Measurements from ENCODE around the gene KCNMB2.
"Not testable (repeated sequence)": the region's sequence is repeated elsewhere in the genome, so short reads cannot be mapped to it uniquely, and the experiment has no call there.

KCNMB2 gene

GRCh38 chr3:178520451-178520850 is 15.8 kb upstream of the KCNMB2 start:
- peak; percentile 50 for DNase-seq

DNA sequence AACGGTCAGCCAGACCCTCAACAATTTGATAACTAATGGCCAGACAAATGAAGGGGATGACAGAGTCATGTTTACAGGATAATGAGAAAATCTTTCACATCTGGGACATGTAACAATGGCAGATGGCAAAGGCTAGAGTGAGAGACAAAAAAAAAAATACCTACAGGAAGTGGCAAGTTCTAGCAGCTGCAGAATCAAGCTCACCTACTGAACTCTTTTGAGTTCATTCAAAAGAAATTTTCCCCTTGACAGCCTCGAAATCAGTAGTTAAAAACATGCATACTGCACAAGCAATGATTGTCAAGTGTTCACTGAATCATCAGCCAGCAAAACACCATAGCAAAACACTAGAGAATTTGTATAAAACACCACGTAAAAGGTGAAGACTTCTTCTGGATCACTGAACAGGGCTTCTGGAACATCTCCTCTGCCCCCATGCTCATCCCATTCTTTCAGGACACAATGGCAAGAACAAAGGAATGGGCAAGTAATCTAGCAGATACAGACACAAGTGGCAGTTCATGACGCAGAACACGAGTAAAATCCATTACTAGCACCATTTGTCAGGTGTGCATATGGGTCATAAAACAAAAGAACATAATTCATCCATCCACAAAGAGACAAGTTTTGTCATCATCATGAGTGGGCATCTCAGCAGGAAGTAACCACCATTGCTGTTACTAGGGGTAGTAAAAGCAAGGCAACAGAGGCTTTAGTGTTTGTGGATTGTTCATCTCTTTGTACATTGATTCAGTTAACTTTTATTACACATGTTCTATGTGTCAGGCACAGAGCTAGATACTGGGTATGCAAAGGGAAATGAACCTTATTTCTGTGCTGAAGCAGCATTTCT is 13.8 kb upstream of the KCNMB2 start:
- DNase-seq: no peak

- peak; percentile 67 for DNase-seq
These were observed 11.0 kb upstream of the KCNMB2 start for GRCh38 chr3:178525251-178525650.

GRCh38 chr3:178526291-178526690 is 9.9 kb upstream of the KCNMB2 start:
- no peak for DNase-seq

DNA sequence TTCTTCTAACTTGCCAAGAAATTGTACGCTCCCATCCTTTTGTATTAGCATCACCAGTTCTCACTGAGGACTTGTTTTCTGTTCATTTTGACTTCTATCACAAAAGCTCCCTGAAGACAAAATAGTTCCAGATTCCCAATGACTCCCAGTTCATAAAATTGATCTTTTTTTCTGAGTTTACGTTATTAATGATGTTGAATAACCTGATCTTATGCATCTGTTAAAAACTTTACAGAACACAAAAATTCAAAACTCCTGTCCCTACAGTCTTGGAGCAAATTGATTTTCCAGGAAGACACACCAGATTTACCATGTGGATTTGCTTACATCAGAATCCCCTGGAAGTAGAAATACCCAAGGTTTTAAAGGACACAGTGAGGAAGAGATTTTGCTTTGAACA is 8.3 kb upstream of the KCNMB2 start:
- no peak for DNase-seq

GRCh38 chr3:178529606-178530225 is 6.5 kb upstream of the KCNMB2 start:
- DNase-seq: no peak

- DNase-seq: peak; percentile 44
These were observed 3.8 kb upstream of the KCNMB2 start for GRCh38 chr3:178532476-178532875.

- no peak for DNase-seq
These were observed 978 bp downstream of the KCNMB2 start for GRCh38 chr3:178537122-178537705.

DNA sequence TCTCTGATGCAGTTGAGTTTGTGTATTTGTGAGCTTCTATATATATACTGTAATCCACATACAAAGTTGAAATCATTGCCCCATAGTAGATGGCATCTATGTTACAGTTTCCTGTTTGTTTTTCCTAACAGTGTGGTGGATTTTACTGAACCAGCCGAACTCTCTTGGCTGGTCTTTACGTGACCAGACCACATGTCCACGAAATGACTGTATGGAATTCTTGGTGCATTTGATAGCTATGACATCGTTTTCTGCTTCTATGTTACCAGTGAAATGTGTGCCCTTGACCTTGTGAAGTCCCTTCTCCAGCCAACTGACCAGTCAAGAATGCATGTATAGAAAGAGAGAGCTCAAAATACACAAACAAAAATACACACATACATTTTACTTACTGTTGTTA is 1.8 kb downstream of the KCNMB2 start:
- no peak for DNase-seq

DNA sequence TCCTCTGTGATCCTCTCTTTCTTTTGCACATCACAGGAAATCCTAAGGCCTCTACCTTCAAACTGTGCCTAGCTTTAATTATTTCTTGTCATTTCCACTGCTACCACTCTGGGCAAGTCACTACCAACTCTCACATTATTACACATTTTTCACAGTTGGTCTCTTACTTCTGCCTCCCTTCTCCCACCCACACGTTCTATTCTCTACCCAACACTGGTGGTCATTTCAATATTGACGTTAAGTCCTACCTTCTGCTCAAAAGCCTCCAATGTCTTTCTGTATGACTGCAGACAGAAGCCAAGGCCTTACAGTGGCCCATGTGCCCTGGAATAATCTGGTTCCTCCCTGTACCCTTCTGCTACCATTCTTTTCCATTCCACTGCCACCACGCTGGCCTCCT is 3.9 kb downstream of the KCNMB2 start:
- DNase-seq: no peak

GRCh38 chr3:178545337-178545736 is 9.1 kb downstream of the KCNMB2 start:
- no peak for DNase-seq

- no peak for DNase-seq
These were observed 9.8 kb downstream of the KCNMB2 start for GRCh38 chr3:178546079-178546478.

DNA sequence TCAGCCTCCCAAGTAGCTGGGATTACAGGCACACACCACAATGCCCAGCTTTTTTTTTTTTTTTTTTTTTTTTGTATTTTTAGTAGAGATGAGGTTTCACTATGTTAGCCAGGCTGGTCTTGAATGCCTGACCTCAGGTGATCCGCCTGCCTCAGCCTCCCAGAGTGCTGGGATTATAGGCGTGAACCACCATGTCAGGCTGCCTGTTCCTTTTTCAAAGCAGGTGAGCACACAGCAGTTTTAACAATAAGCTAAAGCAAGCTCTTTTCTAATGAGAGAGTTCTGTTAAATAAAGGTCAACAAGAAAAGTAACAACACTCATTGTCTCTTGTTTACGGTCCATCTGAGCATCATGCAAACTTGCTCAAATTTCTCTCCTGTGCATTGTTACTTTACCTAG is 13.2 kb downstream of the KCNMB2 start:
- DNase-seq: not testable (repeated sequence)

- peak; percentile 70 for DNase-seq
These were observed 15.7 kb downstream of the KCNMB2 start for GRCh38 chr3:178551916-178552321.

DNA sequence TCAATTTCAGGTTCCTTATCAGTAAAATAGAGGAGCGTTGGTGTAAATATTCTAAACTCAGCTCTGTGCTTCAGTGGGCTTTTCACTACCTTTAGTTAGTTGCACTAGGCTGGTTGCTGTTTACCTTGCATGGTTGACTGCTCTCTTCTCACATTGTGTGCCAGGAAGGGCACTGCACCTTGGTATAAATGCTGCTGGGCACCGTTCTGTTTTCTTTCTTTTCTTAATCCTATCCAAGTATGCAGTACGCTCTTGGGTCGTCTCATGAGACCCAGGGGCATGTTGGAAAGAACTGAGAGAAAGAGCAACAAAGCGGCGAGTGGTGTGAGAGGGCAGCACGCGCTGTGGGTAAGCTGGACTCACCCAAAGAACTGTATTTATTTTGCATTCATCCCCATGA is 22.4 kb downstream of the KCNMB2 start:
- DNase-seq: no peak

DNA sequence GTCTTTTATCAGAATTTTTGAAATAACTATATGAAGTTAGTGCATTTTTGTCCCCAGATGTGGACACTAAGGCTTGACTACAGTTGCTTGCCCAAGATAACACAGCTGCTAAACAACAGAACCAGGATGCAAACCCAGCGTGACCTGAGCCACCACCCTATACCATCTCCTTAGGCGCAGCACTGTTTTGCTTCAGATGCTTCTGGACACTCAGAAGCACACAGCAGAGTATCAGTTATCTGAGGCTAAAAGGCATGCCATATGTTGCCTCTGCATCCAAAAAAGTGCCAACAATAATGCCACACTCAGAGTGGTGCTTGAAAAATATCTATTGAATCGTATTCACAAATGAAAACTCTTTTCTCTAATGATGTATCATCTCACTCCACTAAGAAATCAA is 24.5 kb downstream of the KCNMB2 start:
- no peak for DNase-seq

GRCh38 chr3:178561239-178561638 is 25.0 kb downstream of the KCNMB2 start:
- no peak for DNase-seq

- peak; percentile 55 for DNase-seq
These were observed 26.1 kb downstream of the KCNMB2 start for GRCh38 chr3:178562143-178562946.

DNA sequence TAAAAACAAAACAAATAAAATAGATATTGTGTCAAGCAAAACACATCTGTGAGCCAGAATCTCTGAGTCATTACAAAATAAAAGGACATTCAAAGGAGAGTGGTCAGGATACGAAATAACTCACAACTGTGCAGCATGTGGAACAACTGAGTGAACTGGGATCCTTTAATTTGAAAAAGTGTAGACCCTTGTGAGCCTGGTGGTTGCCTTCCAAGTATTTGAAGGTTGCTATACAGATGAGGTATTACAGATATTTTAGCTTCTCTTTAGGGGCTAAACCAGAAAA is 26.7 kb downstream of the KCNMB2 start:
- DNase-seq: peak; percentile 34

GRCh38 chr3:178567611-178568010 is 31.4 kb downstream of the KCNMB2 start:
- DNase-seq: no peak

DNA sequence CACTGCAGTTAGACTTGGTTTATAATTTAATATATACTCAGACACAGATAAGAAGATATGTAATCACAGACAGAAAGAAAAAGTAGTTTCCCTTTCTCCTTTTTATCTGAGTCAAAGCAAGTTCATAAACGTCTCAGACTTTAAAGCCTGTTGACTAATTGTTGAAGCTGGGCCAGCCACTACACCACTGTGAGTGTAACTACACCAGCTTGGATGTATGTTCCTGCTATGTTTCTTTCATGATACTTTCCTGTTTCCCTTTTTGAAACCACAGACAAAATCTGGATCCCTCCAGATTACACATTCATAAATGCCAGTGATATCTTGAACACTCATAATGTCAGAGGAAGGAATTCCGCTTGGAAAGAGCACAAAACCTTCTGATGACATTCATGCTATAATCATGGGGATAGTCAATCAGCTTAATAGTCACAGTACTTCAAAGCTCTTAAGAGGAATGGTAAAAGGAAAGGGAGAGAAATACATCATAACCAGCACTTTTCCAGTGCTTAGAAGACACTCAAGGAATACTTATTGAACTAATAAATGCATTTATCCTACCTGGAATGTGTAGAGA is 32.0 kb downstream of the KCNMB2 start:
- peak; percentile 44 for DNase-seq

DNA sequence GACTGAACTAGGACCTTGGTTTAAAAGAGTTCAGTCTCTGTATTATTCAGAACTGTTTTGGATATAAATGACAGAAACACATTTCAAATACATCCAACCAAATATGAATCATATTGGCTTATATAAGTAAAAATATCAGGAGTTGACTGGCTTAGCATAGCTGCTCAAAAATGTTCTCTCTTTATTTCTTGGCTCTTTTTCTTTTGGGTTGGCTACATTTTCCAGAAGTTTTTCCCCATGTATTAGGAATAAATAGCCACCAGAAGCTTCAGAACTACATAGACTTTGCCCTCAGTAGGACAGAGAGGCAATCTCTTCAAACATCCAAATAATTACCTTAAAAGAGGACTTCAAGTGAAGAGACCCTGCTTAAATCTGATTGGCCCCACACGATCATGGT is 32.7 kb downstream of the KCNMB2 start:
- DNase-seq: no peak

- no peak for DNase-seq
These were observed 33.6 kb downstream of the KCNMB2 start for GRCh38 chr3:178569826-178570225.

Measured in fibroblast of upper back skin (primary cell).